Measurements from ENCODE around the gene UGT1A7.

UGT1A7 gene

DNA sequence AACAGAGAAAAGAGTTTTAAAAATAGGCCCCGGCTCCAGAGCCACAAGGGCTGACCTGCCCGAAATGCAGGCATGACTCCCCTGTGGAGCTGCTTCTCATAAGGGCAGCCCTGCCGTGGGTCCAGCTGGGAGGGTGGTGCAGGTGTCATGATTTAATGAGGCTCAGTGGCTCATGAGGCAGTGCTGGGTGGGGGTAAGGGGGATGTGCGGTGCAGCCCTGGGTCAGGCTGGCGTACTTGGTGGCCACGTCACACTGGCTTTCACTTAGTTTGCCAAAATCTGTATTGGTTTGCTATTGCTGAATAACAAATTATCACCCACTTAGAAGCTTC, 139.0 kb downstream of the UGT1A7 start:
- TF ChIP-seq, protein P1, sequence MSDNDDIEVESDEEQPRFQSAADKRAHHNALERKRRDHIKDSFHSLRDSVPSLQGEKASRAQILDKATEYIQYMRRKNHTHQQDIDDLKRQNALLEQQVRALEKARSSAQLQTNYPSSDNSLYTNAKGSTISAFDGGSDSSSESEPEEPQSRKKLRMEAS (IDR thresholded peaks at IDR 0.05), result no peak
- TF ChIP-seq CEBPB (IDR thresholded peaks at IDR 0.05) (no peak), NFIC (IDR thresholded peaks at IDR 0.05) (no peak), YY1 (IDR thresholded peaks at IDR 0.05; ENCODE audit: low read depth) (no peak)

DNA sequence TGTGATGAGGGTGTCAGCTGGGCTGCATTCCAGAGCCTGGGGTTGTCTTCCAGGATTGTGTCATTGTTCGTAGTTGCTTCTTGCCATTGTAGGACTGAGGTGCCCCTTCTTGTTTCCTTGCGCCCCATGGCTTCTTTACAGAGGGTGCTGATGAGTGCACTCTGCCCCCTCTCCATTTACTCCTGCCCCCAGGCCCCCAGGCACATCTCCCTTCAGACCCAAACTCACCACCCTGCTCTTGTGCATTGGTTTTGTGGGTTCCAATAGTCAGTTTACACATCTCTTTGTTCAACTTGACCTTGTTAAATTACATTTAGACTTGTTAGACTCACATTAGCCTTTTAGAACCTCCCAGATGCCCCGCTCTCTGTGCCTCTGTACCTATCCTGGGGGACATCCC, 139.5 kb downstream of the UGT1A7 start:
- TF ChIP-seq, protein P1 (IDR thresholded peaks at IDR 0.05), result no peak
- TF ChIP-seq TAF1 (IDR thresholded peaks at IDR 0.05; ENCODE audit: low read depth) (no peak), EGR1 (IDR thresholded peaks at IDR 0.05) (no peak), NFIC (IDR thresholded peaks at IDR 0.05) (no peak), RAD21 (IDR thresholded peaks at IDR 0.05; ENCODE audit: low read depth) (no peak), TCF12 (IDR thresholded peaks at IDR 0.05; ENCODE audit: low read depth) (no peak), YY1 (IDR thresholded peaks at IDR 0.05; ENCODE audit: low read depth) (no peak)
- TF ChIP-seq, protein P2, sequence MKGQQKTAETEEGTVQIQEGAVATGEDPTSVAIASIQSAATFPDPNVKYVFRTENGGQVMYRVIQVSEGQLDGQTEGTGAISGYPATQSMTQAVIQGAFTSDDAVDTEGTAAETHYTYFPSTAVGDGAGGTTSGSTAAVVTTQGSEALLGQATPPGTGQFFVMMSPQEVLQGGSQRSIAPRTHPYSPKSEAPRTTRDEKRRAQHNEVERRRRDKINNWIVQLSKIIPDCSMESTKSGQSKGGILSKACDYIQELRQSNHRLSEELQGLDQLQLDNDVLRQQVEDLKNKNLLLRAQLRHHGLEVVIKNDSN (IDR thresholded peaks at IDR 0.05), result no peak

DNA sequence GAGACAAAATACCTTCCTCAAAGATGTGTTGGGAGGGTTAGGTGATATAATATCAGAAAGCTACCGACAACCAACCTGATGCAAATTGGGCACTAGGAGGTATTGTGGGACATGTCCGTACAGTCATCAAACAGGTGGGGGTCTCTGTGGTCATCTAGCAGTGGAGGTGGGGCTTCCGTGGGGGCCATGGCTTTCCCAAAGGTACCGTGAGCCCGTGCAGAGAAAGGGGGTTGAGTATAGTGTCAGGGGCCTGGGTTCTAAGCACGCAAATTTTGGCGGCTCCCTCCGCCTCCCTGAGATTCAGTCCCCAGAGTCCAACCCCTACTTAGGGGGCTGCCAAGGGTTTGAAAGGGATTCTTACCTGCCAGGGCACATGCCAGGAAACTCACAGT, 140.0 kb downstream of the UGT1A7 start:
- no peak for TF ChIP-seq TAF1 (IDR thresholded peaks at IDR 0.05; ENCODE audit: low read depth)

DNA sequence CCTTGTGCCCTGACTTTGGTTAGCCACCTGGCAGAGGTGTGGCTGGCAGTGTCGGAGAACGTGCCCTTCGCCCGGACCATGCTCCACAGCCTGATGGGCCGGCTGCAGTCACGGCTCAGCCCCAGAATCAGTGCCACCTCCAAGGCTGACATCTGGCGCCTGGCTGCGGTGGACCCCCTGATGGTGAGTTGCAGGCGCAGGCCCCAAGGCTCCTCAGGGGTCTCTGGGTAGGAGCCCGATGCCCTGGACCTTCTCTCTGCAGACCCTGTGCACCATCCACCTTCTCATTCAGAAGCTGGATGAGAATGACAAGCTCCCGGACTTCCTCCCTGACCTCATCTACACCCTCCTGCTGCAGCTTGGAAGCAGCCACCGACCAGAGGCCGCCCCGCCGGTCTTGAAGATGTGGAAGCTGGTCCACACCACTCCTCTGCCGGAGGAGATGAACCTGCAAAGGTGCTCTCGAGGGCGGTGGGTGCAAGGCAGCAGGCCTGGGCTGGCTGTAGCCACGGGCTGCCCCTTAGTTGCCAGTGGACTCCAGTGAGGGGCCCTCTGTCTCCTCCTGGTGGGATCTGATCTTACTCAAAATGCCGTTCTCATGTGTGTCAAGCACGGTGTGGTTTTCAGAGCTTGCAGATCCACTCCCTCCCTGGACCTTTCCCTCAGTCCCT, 140.5 kb downstream of the UGT1A7 start:
- TF ChIP-seq, protein P1 (IDR thresholded peaks at IDR 0.05), result no peak
- no peak for TF ChIP-seq CEBPB (IDR thresholded peaks at IDR 0.05)
- no peak for TF ChIP-seq TEAD4 (IDR thresholded peaks at IDR 0.05)
- TF ChIP-seq, protein P2 (IDR thresholded peaks at IDR 0.05), result no peak
- TF ChIP-seq RAD21 (IDR thresholded peaks at IDR 0.05; ENCODE audit: low read depth), result no peak
- no peak for TF ChIP-seq TCF12 (IDR thresholded peaks at IDR 0.05; ENCODE audit: low read depth)
- TF ChIP-seq, protein P3, sequence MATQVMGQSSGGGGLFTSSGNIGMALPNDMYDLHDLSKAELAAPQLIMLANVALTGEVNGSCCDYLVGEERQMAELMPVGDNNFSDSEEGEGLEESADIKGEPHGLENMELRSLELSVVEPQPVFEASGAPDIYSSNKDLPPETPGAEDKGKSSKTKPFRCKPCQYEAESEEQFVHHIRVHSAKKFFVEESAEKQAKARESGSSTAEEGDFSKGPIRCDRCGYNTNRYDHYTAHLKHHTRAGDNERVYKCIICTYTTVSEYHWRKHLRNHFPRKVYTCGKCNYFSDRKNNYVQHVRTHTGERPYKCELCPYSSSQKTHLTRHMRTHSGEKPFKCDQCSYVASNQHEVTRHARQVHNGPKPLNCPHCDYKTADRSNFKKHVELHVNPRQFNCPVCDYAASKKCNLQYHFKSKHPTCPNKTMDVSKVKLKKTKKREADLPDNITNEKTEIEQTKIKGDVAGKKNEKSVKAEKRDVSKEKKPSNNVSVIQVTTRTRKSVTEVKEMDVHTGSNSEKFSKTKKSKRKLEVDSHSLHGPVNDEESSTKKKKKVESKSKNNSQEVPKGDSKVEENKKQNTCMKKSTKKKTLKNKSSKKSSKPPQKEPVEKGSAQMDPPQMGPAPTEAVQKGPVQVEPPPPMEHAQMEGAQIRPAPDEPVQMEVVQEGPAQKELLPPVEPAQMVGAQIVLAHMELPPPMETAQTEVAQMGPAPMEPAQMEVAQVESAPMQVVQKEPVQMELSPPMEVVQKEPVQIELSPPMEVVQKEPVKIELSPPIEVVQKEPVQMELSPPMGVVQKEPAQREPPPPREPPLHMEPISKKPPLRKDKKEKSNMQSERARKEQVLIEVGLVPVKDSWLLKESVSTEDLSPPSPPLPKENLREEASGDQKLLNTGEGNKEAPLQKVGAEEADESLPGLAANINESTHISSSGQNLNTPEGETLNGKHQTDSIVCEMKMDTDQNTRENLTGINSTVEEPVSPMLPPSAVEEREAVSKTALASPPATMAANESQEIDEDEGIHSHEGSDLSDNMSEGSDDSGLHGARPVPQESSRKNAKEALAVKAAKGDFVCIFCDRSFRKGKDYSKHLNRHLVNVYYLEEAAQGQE (IDR thresholded peaks at IDR 0.05; ENCODE audit: low read depth), result no peak
- TF ChIP-seq CREB1 (IDR thresholded peaks at IDR 0.05; ENCODE audit: low read depth), result no peak
- no peak for TF ChIP-seq NFIC (IDR thresholded peaks at IDR 0.05)
